ENCODE data around the gene PTTG1IP2.

PTTG1IP2 gene

GRCh38 chr7:90483251-90483650 lies 13.8 kb downstream of the PTTG1IP2 start:
- H3K27ac ChIP-seq (ENCODE audit: low read depth, low read length, severe bottlenecking) = no peak overlapping the region
- no peaks in the 10 kb centered on the region for H3K4me1 ChIP-seq (ENCODE audit: control insufficient read depth, insufficient read depth, low read length, poor library complexity, severe bottlenecking)
- 100% methylated on average over 1 of the region's 1 CpG for WGBS, 2 experiments (ENCODE audit: insufficient coverage in 2 of 2)
- no peak overlapping the region for H3K4me3 ChIP-seq (ENCODE audit: extremely low read depth, insufficient read depth, low read length, poor library complexity, severe bottlenecking)
- H3K36me3 ChIP-seq (ENCODE audit: control insufficient read depth, insufficient read depth, low read length) = no peaks in the 10 kb centered on the region
- no peaks in the 10 kb centered on the region for H3K9me3 ChIP-seq (ENCODE audit: control insufficient read depth, low read length)

GRCh38 chr7:90484706-90485105 lies 15.3 kb downstream of the PTTG1IP2 start:
- Histone ChIP-seq H3K27ac (ENCODE audit: low read depth, low read length, severe bottlenecking) (no peak overlapping the region), H3K4me3 (ENCODE audit: extremely low read depth, insufficient read depth, low read length, poor library complexity, severe bottlenecking) (no peak overlapping the region), H3K36me3 (ENCODE audit: control insufficient read depth, insufficient read depth, low read length) (no peaks in the 10 kb centered on the region), H3K9me3 (ENCODE audit: control insufficient read depth, low read length) (no peaks in the 10 kb centered on the region), H3K4me1 (ENCODE audit: control insufficient read depth, insufficient read depth, low read length, poor library complexity, severe bottlenecking) (no peaks in the 10 kb centered on the region)

GRCh38 chr7:90485734-90486316 lies 16.4 kb downstream of the PTTG1IP2 start:
- 98 to 100% methylated on average over 4 to 5 of the region's 6 CpGs for WGBS, 2 experiments (ENCODE audit: insufficient coverage in 2 of 2)
- no peaks in the 10 kb centered on the region for H3K9me3 ChIP-seq (ENCODE audit: control insufficient read depth, low read length)
- no peaks in the 10 kb centered on the region for H3K4me1 ChIP-seq (ENCODE audit: control insufficient read depth, insufficient read depth, low read length, poor library complexity, severe bottlenecking)
- H3K4me3 ChIP-seq (ENCODE audit: extremely low read depth, insufficient read depth, low read length, poor library complexity, severe bottlenecking) = no peak overlapping the region
- no peaks in the 10 kb centered on the region for H3K36me3 ChIP-seq (ENCODE audit: control insufficient read depth, insufficient read depth, low read length)
- H3K27ac ChIP-seq (ENCODE audit: low read depth, low read length, severe bottlenecking) = no peak overlapping the region

- no peaks in the 10 kb centered on the region for H3K4me1 ChIP-seq (ENCODE audit: control insufficient read depth, insufficient read depth, low read length, poor library complexity, severe bottlenecking)
- no peak overlapping the region for H3K27ac ChIP-seq (ENCODE audit: low read depth, low read length, severe bottlenecking)
- WGBS, 2 experiments (ENCODE audit: insufficient coverage in 2 of 2) = no CpG with 5 or more reads among the region's 2 CpGs
- H3K36me3 ChIP-seq (ENCODE audit: control insufficient read depth, insufficient read depth, low read length) = no peaks in the 10 kb centered on the region
- H3K4me3 ChIP-seq (ENCODE audit: extremely low read depth, insufficient read depth, low read length, poor library complexity, severe bottlenecking) = no peak overlapping the region
- no peaks in the 10 kb centered on the region for H3K9me3 ChIP-seq (ENCODE audit: control insufficient read depth, low read length)
These were observed 18.4 kb downstream of the PTTG1IP2 start for GRCh38 chr7:90487808-90488207.

- Histone ChIP-seq H3K27ac (ENCODE audit: low read depth, low read length, severe bottlenecking) (no peak overlapping the region), H3K4me1 (ENCODE audit: control insufficient read depth, insufficient read depth, low read length, poor library complexity, severe bottlenecking) (no peaks in the 10 kb centered on the region), H3K36me3 (ENCODE audit: control insufficient read depth, insufficient read depth, low read length) (no peaks in the 10 kb centered on the region), H3K4me3 (ENCODE audit: extremely low read depth, insufficient read depth, low read length, poor library complexity, severe bottlenecking) (no peak overlapping the region), H3K9me3 (ENCODE audit: control insufficient read depth, low read length) (no peaks in the 10 kb centered on the region)
- no CpG with 5 or more reads among the region's 1 CpG for WGBS, 2 experiments (ENCODE audit: insufficient coverage in 2 of 2)
These were observed 18.8 kb downstream of the PTTG1IP2 start for GRCh38 chr7:90488220-90488619.

- Histone ChIP-seq H3K4me3 (ENCODE audit: extremely low read depth, insufficient read depth, low read length, poor library complexity, severe bottlenecking) (no peak overlapping the region), H3K4me1 (ENCODE audit: control insufficient read depth, insufficient read depth, low read length, poor library complexity, severe bottlenecking) (no peaks in the 10 kb centered on the region), H3K36me3 (ENCODE audit: control insufficient read depth, insufficient read depth, low read length) (no peaks in the 10 kb centered on the region), H3K9me3 (ENCODE audit: control insufficient read depth, low read length) (no peaks in the 10 kb centered on the region), H3K27ac (ENCODE audit: low read depth, low read length, severe bottlenecking) (no peak overlapping the region)
- 92 to 96% methylated on average over 5 of the region's 6 CpGs for WGBS, 2 experiments (ENCODE audit: insufficient coverage in 2 of 2)
These were observed 22.8 kb downstream of the PTTG1IP2 start for GRCh38 chr7:90492250-90492649.

GRCh38 chr7:90495241-90495640 lies 25.8 kb downstream of the PTTG1IP2 start:
- no peaks in the 10 kb centered on the region for H3K36me3 ChIP-seq (ENCODE audit: control insufficient read depth, insufficient read depth, low read length)
- 80% methylated on average over 1 of the region's 1 CpG; no CpG with 5 or more reads in 1 of the 2 experiments for WGBS, 2 experiments (ENCODE audit: insufficient coverage in 2 of 2)
- no peak overlapping the region for H3K27ac ChIP-seq (ENCODE audit: low read depth, low read length, severe bottlenecking)
- H3K4me3 ChIP-seq (ENCODE audit: extremely low read depth, insufficient read depth, low read length, poor library complexity, severe bottlenecking) = no peak overlapping the region
- no peaks in the 10 kb centered on the region for H3K9me3 ChIP-seq (ENCODE audit: control insufficient read depth, low read length)
- no peaks in the 10 kb centered on the region for H3K4me1 ChIP-seq (ENCODE audit: control insufficient read depth, insufficient read depth, low read length, poor library complexity, severe bottlenecking)

- no peak overlapping the region for H3K27ac ChIP-seq (ENCODE audit: low read depth, low read length, severe bottlenecking)
- no peaks in the 10 kb centered on the region for H3K36me3 ChIP-seq (ENCODE audit: control insufficient read depth, insufficient read depth, low read length)
- H3K4me3 ChIP-seq (ENCODE audit: extremely low read depth, insufficient read depth, low read length, poor library complexity, severe bottlenecking) = no peak overlapping the region
- WGBS, 2 experiments (ENCODE audit: insufficient coverage in 2 of 2) = 90% methylated on average over 2 of the region's 4 CpGs
- no peaks in the 10 kb centered on the region for H3K9me3 ChIP-seq (ENCODE audit: control insufficient read depth, low read length)
- no peaks in the 10 kb centered on the region for H3K4me1 ChIP-seq (ENCODE audit: control insufficient read depth, insufficient read depth, low read length, poor library complexity, severe bottlenecking)
These were observed 33.1 kb downstream of the PTTG1IP2 start for GRCh38 chr7:90502539-90502938.

GRCh38 chr7:90503367-90503766 lies 33.9 kb downstream of the PTTG1IP2 start:
- H3K4me1 ChIP-seq (ENCODE audit: control insufficient read depth, insufficient read depth, low read length, poor library complexity, severe bottlenecking) = no peaks in the 10 kb centered on the region
- no peak overlapping the region for H3K4me3 ChIP-seq (ENCODE audit: extremely low read depth, insufficient read depth, low read length, poor library complexity, severe bottlenecking)
- WGBS, 2 experiments (ENCODE audit: insufficient coverage in 2 of 2) = no CpG with 5 or more reads among the region's 1 CpG
- no peak overlapping the region for H3K27ac ChIP-seq (ENCODE audit: low read depth, low read length, severe bottlenecking)
- H3K9me3 ChIP-seq (ENCODE audit: control insufficient read depth, low read length) = no peaks in the 10 kb centered on the region
- no peaks in the 10 kb centered on the region for H3K36me3 ChIP-seq (ENCODE audit: control insufficient read depth, insufficient read depth, low read length)

GRCh38 chr7:90507692-90508091 lies 38.3 kb downstream of the PTTG1IP2 start:
- no peak overlapping the region for H3K4me3 ChIP-seq (ENCODE audit: extremely low read depth, insufficient read depth, low read length, poor library complexity, severe bottlenecking)
- no peak overlapping the region for H3K27ac ChIP-seq (ENCODE audit: low read depth, low read length, severe bottlenecking)
- no peaks in the 10 kb centered on the region for H3K36me3 ChIP-seq (ENCODE audit: control insufficient read depth, insufficient read depth, low read length)
- H3K9me3 ChIP-seq (ENCODE audit: control insufficient read depth, low read length) = no peaks in the 10 kb centered on the region
- no peaks in the 10 kb centered on the region for H3K4me1 ChIP-seq (ENCODE audit: control insufficient read depth, insufficient read depth, low read length, poor library complexity, severe bottlenecking)
- no CpG with 5 or more reads among the region's 1 CpG for WGBS, 2 experiments (ENCODE audit: insufficient coverage in 2 of 2)

GRCh38 chr7:90511776-90512175 lies 42.3 kb downstream of the PTTG1IP2 start:
- H3K27ac ChIP-seq (ENCODE audit: low read depth, low read length, severe bottlenecking) = no peak overlapping the region
- no peaks in the 10 kb centered on the region for H3K36me3 ChIP-seq (ENCODE audit: control insufficient read depth, insufficient read depth, low read length)
- H3K4me3 ChIP-seq (ENCODE audit: extremely low read depth, insufficient read depth, low read length, poor library complexity, severe bottlenecking) = no peak overlapping the region
- 80% methylated on average over 1 of the region's 2 CpGs; no CpG with 5 or more reads in 1 of the 2 experiments for WGBS, 2 experiments (ENCODE audit: insufficient coverage in 2 of 2)
- no peaks in the 10 kb centered on the region for H3K9me3 ChIP-seq (ENCODE audit: control insufficient read depth, low read length)
- no peaks in the 10 kb centered on the region for H3K4me1 ChIP-seq (ENCODE audit: control insufficient read depth, insufficient read depth, low read length, poor library complexity, severe bottlenecking)
